Ectodermal cell (in vitro differentiated cells): ENCODE data around the gene ZPBP2. TPM values are rescaled to one million over a fixed set of nuclear protein-coding genes. Genes with fewer than 3 reads are reported as not detected.

Experiments used
- H3K27ac ChIP-seq: 2 replicates; pipeline ENCODE4 v1.7.0; 2013; ENCODE audit warnings: mild to moderate bottlenecking, low read depth, low read length; ENCODE audit not compliant: insufficient read depth, poor library complexity, severe bottlenecking
- H3K27me3 ChIP-seq: 2 replicates; pipeline ENCODE4 v1.7.0; 2013; ENCODE audit warnings: mild to moderate bottlenecking, low read length; ENCODE audit not compliant: insufficient read depth, control insufficient read depth, poor library complexity, severe bottlenecking
- H3K36me3 ChIP-seq: one replicate; pipeline ENCODE4 v1.7.0; 2013; ENCODE audit warnings: low read length; ENCODE audit not compliant: control insufficient read depth, insufficient read depth
- H3K4me1 ChIP-seq: one replicate; pipeline ENCODE4 v1.7.0; 2013; ENCODE audit warnings: low read length; ENCODE audit not compliant: control insufficient read depth, insufficient read depth
- H3K4me3 ChIP-seq: 2 replicates; pipeline ENCODE4 v1.7.0; 2013; ENCODE audit warnings: low read depth, low read length, control low read depth; ENCODE audit not compliant: insufficient read depth
- H3K9me3 ChIP-seq: 2 replicates; pipeline ENCODE4 v1.7.0; 2013; ENCODE audit warnings: mild to moderate bottlenecking, low read length, moderate library complexity; ENCODE audit not compliant: control insufficient read depth
- WGBS, 2 experiments: methylation state at CpG; one replicate each; pipeline ENCODE4 v1.1.7; 2013; ENCODE audit warnings: missing lambda C conversion rate in 2 of 2; 5-methylcytosine and 5-hydroxymethylcytosine counted together
- polyA plus RNA-seq, 4 experiments: library from polyadenylated mRNA; stranded (reverse); fragments of 50-300 nt; gene quantifications; one replicate each; pipeline ENCODE4 v1.2.3, GENCODE V29; 2013

Gene ZPBP2, protein sequence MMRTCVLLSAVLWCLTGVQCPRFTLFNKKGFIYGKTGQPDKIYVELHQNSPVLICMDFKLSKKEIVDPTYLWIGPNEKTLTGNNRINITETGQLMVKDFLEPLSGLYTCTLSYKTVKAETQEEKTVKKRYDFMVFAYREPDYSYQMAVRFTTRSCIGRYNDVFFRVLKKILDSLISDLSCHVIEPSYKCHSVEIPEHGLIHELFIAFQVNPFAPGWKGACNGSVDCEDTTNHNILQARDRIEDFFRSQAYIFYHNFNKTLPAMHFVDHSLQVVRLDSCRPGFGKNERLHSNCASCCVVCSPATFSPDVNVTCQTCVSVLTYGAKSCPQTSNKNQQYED
- polyA plus RNA-seq (2013, experiment 1 of 4): not detected
- polyA plus RNA-seq (2013, experiment 2 of 4): not detected
- not detected for polyA plus RNA-seq (2013, experiment 3 of 4)
- not detected for polyA plus RNA-seq (2013, experiment 4 of 4)

DNA sequence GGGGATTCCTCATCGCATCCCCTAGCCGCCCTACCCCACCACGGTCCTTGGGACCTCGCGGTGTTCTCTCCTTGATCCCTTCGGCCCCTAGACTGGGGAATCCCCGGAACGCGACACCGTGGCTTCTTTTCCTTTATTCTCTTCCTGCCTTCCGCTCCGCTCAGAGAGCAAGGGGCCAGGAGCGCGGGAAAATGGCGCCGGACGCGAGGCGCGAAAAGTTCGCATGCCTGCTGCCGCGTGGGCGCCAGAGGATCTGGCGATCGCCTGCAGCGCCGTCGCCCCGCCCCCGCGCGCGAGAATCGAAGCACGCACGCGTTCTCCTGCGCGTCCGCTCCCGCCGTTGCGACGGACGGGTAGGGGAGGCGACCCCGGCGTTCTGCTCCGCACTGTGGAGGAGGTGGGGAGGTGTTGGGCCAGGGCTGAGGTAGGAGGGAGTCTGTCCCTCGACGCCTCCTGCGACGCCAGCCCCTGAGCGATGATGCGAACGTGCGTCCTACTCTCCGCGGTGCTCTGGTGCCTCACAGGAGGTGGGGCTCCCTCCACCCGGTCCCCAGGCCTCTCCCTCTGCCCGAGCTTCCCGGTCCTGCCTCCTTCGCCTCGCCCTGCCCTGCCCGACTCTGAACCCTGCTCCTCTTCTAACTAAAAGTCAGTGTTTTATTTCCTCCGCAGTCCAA is at the start of gene ZPBP2:
Gene ZPBP2, plus strand, starts transcription at position 323 of the 674 bp plus-strand sequence. Its CDS starts 153 bp downstream, at position 476.
- no peak within 1 kb of the TSS for H3K4me3 ChIP-seq
- H3K4me1 ChIP-seq: no peaks in the 10 kb centered on the region
- H3K27ac ChIP-seq: no peak within 1 kb of the TSS
- H3K27me3 ChIP-seq: peaks cover 42% of the 10 kb centered on the region
- H3K9me3 ChIP-seq: no peaks in the 10 kb centered on the region
- no peaks in the 10 kb centered on the region for H3K36me3 ChIP-seq
- WGBS, 2 experiments: 94 to 95% methylated on average over 67 of the region's 67 CpGs

DNA sequence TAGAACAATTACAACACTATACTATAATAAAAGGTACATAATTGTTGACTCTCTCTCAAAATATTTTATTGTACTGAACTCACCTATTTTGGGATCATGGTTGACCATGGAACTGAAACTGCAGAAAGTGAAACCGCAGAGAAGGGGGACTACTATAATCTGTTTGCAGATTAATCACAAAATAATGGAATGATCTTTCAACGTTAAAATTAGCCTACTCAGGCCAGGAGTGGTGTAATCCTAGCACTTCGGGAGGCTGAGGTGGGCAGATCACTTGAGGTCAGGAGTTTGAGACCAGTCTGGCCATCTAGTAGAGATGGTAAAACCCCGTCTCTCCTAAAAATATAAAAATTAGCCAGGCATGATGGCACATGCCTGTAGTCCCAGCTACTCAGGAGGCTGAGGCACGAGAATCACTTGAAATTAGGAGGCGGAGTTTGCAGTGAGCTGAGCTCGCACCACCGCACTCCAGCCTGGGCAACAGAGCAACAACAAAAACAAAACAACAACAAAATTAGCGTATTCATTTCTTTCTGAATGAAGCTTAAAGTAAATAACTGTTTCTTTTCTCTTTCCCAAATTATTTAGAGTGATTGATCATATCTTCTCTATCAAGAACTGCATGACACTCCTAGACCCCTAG is 49.5 kb upstream of the ZPBP2 start:
- no peaks in the 10 kb centered on the region for H3K36me3 ChIP-seq
- no peaks in the 10 kb centered on the region for H3K4me1 ChIP-seq
- H3K27ac ChIP-seq: no peak overlapping the region
- no peaks in the 10 kb centered on the region for H3K27me3 ChIP-seq
- H3K4me3 ChIP-seq: no peak overlapping the region
- 83 to 92% methylated on average over 9 of the region's 9 CpGs for WGBS, 2 experiments
- no peaks in the 10 kb centered on the region for H3K9me3 ChIP-seq

DNA sequence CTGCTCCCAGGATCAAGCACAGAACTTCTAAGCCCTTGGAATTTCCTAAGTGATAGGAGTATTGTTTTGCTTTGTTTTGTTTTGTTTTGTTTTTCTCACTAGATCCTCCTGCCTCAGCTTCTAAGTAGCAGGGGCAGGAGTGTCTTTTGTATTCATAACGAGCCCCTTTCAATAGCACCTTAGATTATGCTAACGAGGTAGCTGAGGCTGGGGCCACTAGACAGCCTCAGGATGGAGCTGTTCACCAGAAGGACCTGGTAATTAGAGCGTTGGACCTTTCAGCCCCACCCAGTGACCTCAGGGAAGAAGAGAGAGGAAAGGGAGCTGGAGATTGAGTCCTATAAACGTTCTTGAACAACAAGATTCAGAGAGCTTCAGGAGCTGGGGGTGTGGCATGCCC is 47.5 kb upstream of the ZPBP2 start:
- Histone ChIP-seq H3K4me1 (no peaks in the 10 kb centered on the region), H3K27ac (no peak overlapping the region), H3K9me3 (peaks cover 2% of the 10 kb centered on the region), H3K36me3 (no peaks in the 10 kb centered on the region), H3K27me3 (no peaks in the 10 kb centered on the region), H3K4me3 (no peak overlapping the region)
- 53 to 54% methylated on average over 4 of the region's 4 CpGs for WGBS, 2 experiments

DNA sequence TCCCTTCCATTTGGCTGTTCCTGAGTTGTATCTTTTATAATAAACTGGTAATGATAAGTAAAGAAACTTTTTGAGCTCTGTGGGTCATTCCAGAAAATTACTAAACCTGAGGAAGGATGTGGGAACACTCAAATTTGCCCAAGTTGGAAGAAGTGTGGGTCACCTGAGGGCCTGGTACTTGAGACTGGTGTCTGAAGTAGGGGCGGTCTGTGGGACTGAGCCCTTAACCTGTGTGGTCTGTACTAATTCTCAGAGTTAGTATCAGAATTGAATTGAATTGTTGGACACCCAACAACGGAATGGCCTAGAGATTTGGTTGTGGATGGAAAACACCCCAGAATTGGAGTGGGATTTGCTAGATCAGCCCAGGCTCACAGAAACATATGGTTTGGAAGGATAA is 47.0 kb upstream of the ZPBP2 start:
- peaks cover 2% of the 10 kb centered on the region for H3K9me3 ChIP-seq
- H3K4me3 ChIP-seq: no peak overlapping the region
- H3K27ac ChIP-seq: no peak overlapping the region
- no peaks in the 10 kb centered on the region for H3K4me1 ChIP-seq
- H3K27me3 ChIP-seq: no peaks in the 10 kb centered on the region
- WGBS, 2 experiments: 95 to 97% methylated on average over 2 of the region's 2 CpGs
- H3K36me3 ChIP-seq: no peaks in the 10 kb centered on the region

DNA sequence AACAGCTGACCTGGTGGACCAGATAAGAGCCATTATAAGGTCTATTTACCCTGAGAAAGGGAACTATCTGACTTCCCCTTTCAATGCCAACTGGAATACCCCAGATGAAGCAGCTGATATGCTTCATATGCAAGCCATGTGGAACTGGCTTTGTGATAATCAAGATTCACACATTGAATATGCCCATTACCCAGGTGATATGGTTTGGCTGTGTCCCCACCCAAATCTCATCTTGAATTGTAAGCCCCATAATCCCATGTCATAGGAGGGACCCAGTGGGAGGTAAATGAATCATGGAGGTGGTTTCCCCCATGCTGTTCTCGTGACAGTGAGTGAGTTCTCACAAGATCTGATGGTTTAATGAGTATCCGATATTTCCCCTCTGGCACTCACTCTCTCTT is 46.0 kb upstream of the ZPBP2 start:
- Histone ChIP-seq H3K36me3 (no peaks in the 10 kb centered on the region), H3K4me3 (no peak overlapping the region), H3K9me3 (peaks cover 2% of the 10 kb centered on the region), H3K27ac (no peak overlapping the region), H3K27me3 (no peaks in the 10 kb centered on the region), H3K4me1 (no peaks in the 10 kb centered on the region)
- 94 to 98% methylated on average over 2 of the region's 2 CpGs for WGBS, 2 experiments

DNA sequence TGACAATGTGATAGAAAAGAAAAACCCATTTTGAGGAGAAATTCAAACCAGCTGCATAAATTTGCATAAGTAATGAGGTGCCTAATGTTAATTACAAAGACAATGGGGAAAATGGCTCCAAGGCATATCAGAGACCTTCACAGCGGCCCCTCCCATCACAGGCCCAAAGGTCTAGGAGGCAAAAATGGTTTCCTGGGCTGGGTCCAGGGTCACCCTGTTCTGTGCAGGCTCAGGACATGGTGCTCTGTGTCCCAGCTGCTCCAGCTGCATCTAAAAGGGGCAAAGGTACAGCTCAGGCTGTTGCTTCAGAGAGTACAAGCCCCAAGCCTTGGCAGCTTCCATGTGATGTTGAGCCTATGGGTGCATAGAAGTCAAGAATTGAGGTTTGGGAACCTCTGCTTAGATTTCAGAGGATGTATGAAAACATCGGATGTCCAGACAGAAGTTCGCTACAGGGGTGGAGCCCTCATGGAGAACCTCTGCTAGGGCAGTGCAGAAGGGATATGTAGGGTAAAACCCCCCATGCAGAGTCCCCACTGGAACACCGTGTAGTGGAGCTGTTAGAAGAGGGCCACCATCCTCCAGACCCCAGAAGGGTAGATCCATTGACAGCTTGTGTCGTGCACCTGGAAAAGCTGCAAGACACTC is 44.5 kb upstream of the ZPBP2 start:
- no peak overlapping the region for H3K4me3 ChIP-seq
- H3K4me1 ChIP-seq: no peaks in the 10 kb centered on the region
- H3K27me3 ChIP-seq: no peaks in the 10 kb centered on the region
- no peak overlapping the region for H3K27ac ChIP-seq
- H3K36me3 ChIP-seq: no peaks in the 10 kb centered on the region
- WGBS, 2 experiments: 92 to 93% methylated on average over 5 of the region's 5 CpGs
- H3K9me3 ChIP-seq: peaks cover 2% of the 10 kb centered on the region

DNA sequence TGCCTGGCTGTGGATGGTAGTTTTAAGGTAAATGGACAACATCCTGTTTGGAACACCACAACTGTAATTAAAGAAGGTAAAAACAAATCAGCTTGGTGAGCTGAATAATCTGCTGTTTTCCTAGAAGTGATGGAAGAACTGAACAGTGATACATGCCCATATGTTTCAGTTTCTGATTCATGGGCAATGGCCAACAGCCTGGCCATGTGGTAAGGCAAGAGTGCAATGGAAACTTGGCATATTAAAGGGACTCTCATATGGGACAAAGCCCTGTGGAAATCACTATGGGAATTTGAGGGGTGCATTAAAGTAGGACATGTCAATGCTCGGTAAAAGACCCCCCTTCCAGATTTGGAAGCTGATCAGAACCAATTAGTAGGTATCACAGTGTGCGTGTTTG is 41.7 kb upstream of the ZPBP2 start:
- Histone ChIP-seq H3K9me3 (peaks cover 2% of the 10 kb centered on the region), H3K36me3 (no peaks in the 10 kb centered on the region), H3K4me3 (no peak overlapping the region), H3K27ac (no peak overlapping the region), H3K4me1 (no peaks in the 10 kb centered on the region), H3K27me3 (no peaks in the 10 kb centered on the region)
- 97 to 98% methylated on average over 2 of the region's 2 CpGs for WGBS, 2 experiments

DNA sequence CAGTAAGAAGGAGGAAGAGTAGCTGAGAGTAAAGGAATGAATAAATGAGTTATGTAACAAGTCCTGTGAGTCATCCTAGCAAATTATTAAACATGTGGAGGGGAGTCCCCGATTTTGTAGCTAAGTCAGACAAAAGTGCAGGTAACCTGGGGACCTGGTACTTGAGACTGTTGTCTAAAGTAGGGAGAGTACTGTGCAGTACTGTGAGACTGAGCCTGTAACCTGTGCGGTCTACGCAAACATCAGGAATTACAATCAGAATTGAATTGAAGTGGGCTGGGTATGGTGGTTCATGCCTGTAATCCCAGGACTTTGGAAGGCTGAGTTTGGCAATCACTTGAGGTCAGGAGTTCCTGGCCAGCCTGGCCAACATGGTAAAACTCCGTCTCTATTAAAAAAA is 39.6 kb upstream of the ZPBP2 start:
- H3K27ac ChIP-seq: no peak overlapping the region
- 93 to 94% methylated on average over 4 of the region's 4 CpGs for WGBS, 2 experiments

DNA sequence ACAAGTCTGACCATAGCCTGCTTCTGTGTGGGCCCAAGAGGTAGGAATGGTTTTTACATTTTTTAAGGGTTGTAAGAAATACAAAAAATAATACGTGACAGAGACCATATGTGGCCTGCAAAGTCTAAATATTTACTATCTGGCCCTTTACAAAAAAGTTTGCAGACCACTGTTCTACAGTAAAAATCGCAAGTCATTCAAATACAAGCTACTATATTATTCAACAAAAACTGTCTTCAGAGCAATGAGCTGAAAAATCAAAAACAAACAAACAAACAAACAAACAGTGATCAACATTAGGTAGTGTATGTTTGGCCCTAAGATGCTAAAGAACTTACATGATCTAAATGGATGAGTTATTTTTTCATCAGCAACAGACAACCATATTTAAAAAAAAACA is 36.4 kb upstream of the ZPBP2 start:
- H3K27me3 ChIP-seq: no peaks in the 10 kb centered on the region
- no peaks in the 10 kb centered on the region for H3K36me3 ChIP-seq
- H3K9me3 ChIP-seq: no peaks in the 10 kb centered on the region
- H3K4me3 ChIP-seq: no peak overlapping the region
- WGBS, 2 experiments: 87 to 92% methylated on average over 2 of the region's 2 CpGs
- no peak overlapping the region for H3K27ac ChIP-seq
- no peaks in the 10 kb centered on the region for H3K4me1 ChIP-seq

More for the DNA sequence above, 39.6 kb upstream of the ZPBP2 start:
- Histone ChIP-seq H3K27me3 (no peaks in the 10 kb centered on the region), H3K36me3 (no peaks in the 10 kb centered on the region), H3K4me3 (no peak overlapping the region), H3K4me1 (no peaks in the 10 kb centered on the region), H3K9me3 (peaks cover 2% of the 10 kb centered on the region)

DNA sequence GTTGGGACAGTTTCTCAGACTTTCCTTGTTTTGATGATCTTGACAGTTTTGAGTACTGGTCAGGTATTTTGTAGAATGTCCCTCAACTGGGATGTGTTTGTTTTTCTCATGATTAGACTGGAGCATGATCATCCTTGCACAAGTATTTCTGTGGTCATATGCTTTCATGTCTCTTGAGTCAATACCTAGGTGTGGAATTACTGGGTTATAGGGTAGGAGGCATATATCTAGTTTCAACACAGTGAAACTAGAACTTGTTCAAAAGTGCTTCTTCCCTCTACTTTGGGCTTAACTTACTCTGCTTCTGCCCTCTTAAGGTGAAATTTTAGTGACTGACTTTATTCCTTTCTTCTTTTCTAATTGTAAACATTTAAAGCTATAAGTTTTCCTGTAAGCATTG is 34.0 kb upstream of the ZPBP2 start:
- Histone ChIP-seq H3K4me3 (no peak overlapping the region), H3K4me1 (no peaks in the 10 kb centered on the region), H3K9me3 (no peaks in the 10 kb centered on the region), H3K27me3 (no peaks in the 10 kb centered on the region), H3K27ac (no peak overlapping the region), H3K36me3 (no peaks in the 10 kb centered on the region)
